Ectodermal cell (in vitro differentiated cells): ENCODE results near the gene MYOM1.
"Not testable (repeated sequence)": the region's sequence is repeated elsewhere in the genome, so short reads cannot be mapped to it uniquely, and the experiment has no call there.

ENCODE experiments used
- H3K27ac ChIP-seq: 2 replicates; pipeline ENCODE4 v1.7.0; 2013; ENCODE audit warnings: mild to moderate bottlenecking, low read depth, low read length; ENCODE audit not compliant: insufficient read depth, poor library complexity, severe bottlenecking
- H3K27me3 ChIP-seq: 2 replicates; pipeline ENCODE4 v1.7.0; 2013; ENCODE audit warnings: mild to moderate bottlenecking, low read length; ENCODE audit not compliant: insufficient read depth, control insufficient read depth, poor library complexity, severe bottlenecking
- H3K36me3 ChIP-seq: one replicate; pipeline ENCODE4 v1.7.0; 2013; ENCODE audit warnings: low read length; ENCODE audit not compliant: control insufficient read depth, insufficient read depth
- H3K4me1 ChIP-seq: one replicate; pipeline ENCODE4 v1.7.0; 2013; ENCODE audit warnings: low read length; ENCODE audit not compliant: control insufficient read depth, insufficient read depth
- H3K4me3 ChIP-seq: 2 replicates; pipeline ENCODE4 v1.7.0; 2013; ENCODE audit warnings: low read depth, low read length, control low read depth; ENCODE audit not compliant: insufficient read depth
- H3K9me3 ChIP-seq: 2 replicates; pipeline ENCODE4 v1.7.0; 2013; ENCODE audit warnings: mild to moderate bottlenecking, low read length, moderate library complexity; ENCODE audit not compliant: control insufficient read depth
- WGBS, 2 experiments: methylation state at CpG; one replicate each; pipeline ENCODE4 v1.1.7; 2013; ENCODE audit warnings: missing lambda C conversion rate in 2 of 2; 5-methylcytosine and 5-hydroxymethylcytosine counted together

The MYOM1 gene

GRCh38 chr18:3089579-3089978, 130.2 kb downstream of the MYOM1 start:
- no peaks in the 10 kb centered on the region for H3K27me3 ChIP-seq
- H3K9me3 ChIP-seq, result no peaks in the 10 kb centered on the region
- no peaks in the 10 kb centered on the region for H3K4me1 ChIP-seq
- no peak overlapping the region for H3K4me3 ChIP-seq
- WGBS, 2 experiments, result 93 to 98% methylated on average over 3 of the region's 3 CpGs
- no peaks in the 10 kb centered on the region for H3K36me3 ChIP-seq
- H3K27ac ChIP-seq, result no peak overlapping the region

GRCh38 chr18:3088449-3088848, 131.3 kb downstream of the MYOM1 start:
- Histone ChIP-seq H3K36me3 (no peaks in the 10 kb centered on the region), H3K9me3 (no peaks in the 10 kb centered on the region), H3K27me3 (no peaks in the 10 kb centered on the region), H3K27ac (no peak overlapping the region), H3K4me3 (no peak overlapping the region), H3K4me1 (no peaks in the 10 kb centered on the region)
- 88 to 100% methylated on average over 3 of the region's 3 CpGs for WGBS, 2 experiments

GRCh38 chr18:3086871-3087270, 132.9 kb downstream of the MYOM1 start:
- no peak overlapping the region for H3K27ac ChIP-seq
- H3K4me3 ChIP-seq, result no peak overlapping the region
- no peaks in the 10 kb centered on the region for H3K9me3 ChIP-seq
- whole genome bisulfite sequencing, 2 experiments, result 96 to 99% methylated on average over 4 of the region's 4 CpGs
- no peaks in the 10 kb centered on the region for H3K27me3 ChIP-seq
- H3K4me1 ChIP-seq, result no peaks in the 10 kb centered on the region
- H3K36me3 ChIP-seq, result no peaks in the 10 kb centered on the region

GRCh38 chr18:3085612-3086011, 134.2 kb downstream of the MYOM1 start:
- no peaks in the 10 kb centered on the region for H3K36me3 ChIP-seq
- no peaks in the 10 kb centered on the region for H3K9me3 ChIP-seq
- WGBS, 2 experiments, result 69 to 87% methylated on average over 1 of the region's 1 CpG
- H3K27me3 ChIP-seq, result no peaks in the 10 kb centered on the region
- H3K4me3 ChIP-seq, result no peak overlapping the region
- no peak overlapping the region for H3K27ac ChIP-seq
- no peaks in the 10 kb centered on the region for H3K4me1 ChIP-seq

- no peaks in the 10 kb centered on the region for H3K36me3 ChIP-seq
- no peaks in the 10 kb centered on the region for H3K4me1 ChIP-seq
- H3K27me3 ChIP-seq, result no peaks in the 10 kb centered on the region
- no peak overlapping the region for H3K4me3 ChIP-seq
- 86 to 94% methylated on average over 3 of the region's 3 CpGs for WGBS, 2 experiments
- H3K27ac ChIP-seq, result no peak overlapping the region
- H3K9me3 ChIP-seq, result no peaks in the 10 kb centered on the region
Measured at GRCh38 chr18:3084206-3084605, 135.6 kb downstream of the MYOM1 start.

- Histone ChIP-seq H3K27me3 (no peaks in the 10 kb centered on the region), H3K27ac (no peak overlapping the region), H3K9me3 (no peaks in the 10 kb centered on the region), H3K4me3 (no peak overlapping the region), H3K4me1 (no peaks in the 10 kb centered on the region), H3K36me3 (no peaks in the 10 kb centered on the region)
- WGBS, 2 experiments, result 63 to 64% methylated on average over 3 of the region's 3 CpGs
Measured at GRCh38 chr18:3083766-3084165, 136.0 kb downstream of the MYOM1 start.

- Histone ChIP-seq H3K27me3 (no peaks in the 10 kb centered on the region), H3K4me1 (no peaks in the 10 kb centered on the region), H3K4me3 (no peak overlapping the region), H3K36me3 (no peaks in the 10 kb centered on the region), H3K27ac (no peak overlapping the region), H3K9me3 (no peaks in the 10 kb centered on the region)
- WGBS, 2 experiments, result 78 to 83% methylated on average over 3 of the region's 3 CpGs
Measured at GRCh38 chr18:3081584-3081991, 138.2 kb downstream of the MYOM1 start.

- no peaks in the 10 kb centered on the region for H3K9me3 ChIP-seq
- no peaks in the 10 kb centered on the region for H3K36me3 ChIP-seq
- no peaks in the 10 kb centered on the region for H3K27me3 ChIP-seq
- no peaks in the 10 kb centered on the region for H3K4me1 ChIP-seq
- H3K4me3 ChIP-seq, result no peak overlapping the region
- no peak overlapping the region for H3K27ac ChIP-seq
- WGBS, 2 experiments, result 97 to 98% methylated on average over 4 of the region's 4 CpGs
Measured at GRCh38 chr18:3079653-3080052, 140.1 kb downstream of the MYOM1 start.

GRCh38 chr18:3075491-3075890, 144.3 kb downstream of the MYOM1 start:
- Histone ChIP-seq H3K4me3 (no peak overlapping the region), H3K27ac (no peak overlapping the region), H3K9me3 (no peaks in the 10 kb centered on the region), H3K27me3 (no peaks in the 10 kb centered on the region), H3K4me1 (no peaks in the 10 kb centered on the region), H3K36me3 (no peaks in the 10 kb centered on the region)
- WGBS, 2 experiments, result 58 to 61% methylated on average over 9 of the region's 9 CpGs

- Histone ChIP-seq H3K27me3 (no peaks in the 10 kb centered on the region), H3K4me3 (no peak overlapping the region), H3K4me1 (no peaks in the 10 kb centered on the region), H3K9me3 (no peaks in the 10 kb centered on the region), H3K27ac (no peak overlapping the region), H3K36me3 (no peaks in the 10 kb centered on the region)
Measured at GRCh38 chr18:3074087-3074486, 145.7 kb downstream of the MYOM1 start.

GRCh38 chr18:3073353-3073752, 146.4 kb downstream of the MYOM1 start:
- H3K9me3 ChIP-seq, H3K27ac ChIP-seq, H3K36me3 ChIP-seq, H3K4me1 ChIP-seq, H3K27me3 ChIP-seq, H3K4me3 ChIP-seq: not testable (repeated sequence)
- 93 to 97% methylated on average over 3 of the region's 3 CpGs for WGBS, 2 experiments
